Measurements from ENCODE around the gene STXBP4.

The STXBP4 gene

GRCh38 chr17:54971901-54972300 is 3.3 kb downstream of the STXBP4 start:
- DNase-seq (ENCODE audit: low read depth), result no peak

- DNase-seq (ENCODE audit: low read depth), result no peak
Observed at GRCh38 chr17:54972406-54973138, 4.0 kb downstream of the STXBP4 start.

- no peak for DNase-seq (ENCODE audit: low read depth)
Observed at GRCh38 chr17:54974759-54975158, 6.2 kb downstream of the STXBP4 start.

GRCh38 chr17:54976316-54976715 is 7.8 kb downstream of the STXBP4 start:
- no peak for DNase-seq (ENCODE audit: low read depth)

- no peak for DNase-seq (ENCODE audit: low read depth)
Observed at GRCh38 chr17:54977744-54978143, 9.2 kb downstream of the STXBP4 start.

- no peak for DNase-seq (ENCODE audit: low read depth)
Observed at GRCh38 chr17:54979657-54980056, 11.1 kb downstream of the STXBP4 start.

GRCh38 chr17:54980375-54980774 is 11.8 kb downstream of the STXBP4 start:
- DNase-seq (ENCODE audit: low read depth), result no peak

- no peak for DNase-seq (ENCODE audit: low read depth)
Observed at GRCh38 chr17:54982399-54982798, 13.8 kb downstream of the STXBP4 start.

- no peak for DNase-seq (ENCODE audit: low read depth)
Observed at GRCh38 chr17:54983260-54983659, 14.7 kb downstream of the STXBP4 start.

GRCh38 chr17:54985476-54985875 is 16.9 kb downstream of the STXBP4 start:
- no peak for DNase-seq (ENCODE audit: low read depth)

- DNase-seq (ENCODE audit: low read depth), result no peak
Observed at GRCh38 chr17:54990118-54990517, 21.6 kb downstream of the STXBP4 start.

GRCh38 chr17:54991567-54991966 is 23.0 kb downstream of the STXBP4 start:
- DNase-seq (ENCODE audit: low read depth), result no peak

GRCh38 chr17:54992797-54993639 is 24.5 kb downstream of the STXBP4 start:
- DNase-seq (ENCODE audit: low read depth), result no peak

GRCh38 chr17:54996441-54996840 is 27.9 kb downstream of the STXBP4 start:
- no peak for DNase-seq (ENCODE audit: low read depth)

GRCh38 chr17:55002458-55002857 is 33.9 kb downstream of the STXBP4 start:
- DNase-seq (ENCODE audit: low read depth), result no peak

- no peak for DNase-seq (ENCODE audit: low read depth)
Observed at GRCh38 chr17:55004484-55004883, 35.9 kb downstream of the STXBP4 start.

- no peak for DNase-seq (ENCODE audit: low read depth)
Observed at GRCh38 chr17:55005520-55005919, 37.0 kb downstream of the STXBP4 start.

- no peak for DNase-seq (ENCODE audit: low read depth)
Observed at GRCh38 chr17:55023626-55024025, 55.1 kb downstream of the STXBP4 start.

- no peak for DNase-seq (ENCODE audit: low read depth)
Observed at GRCh38 chr17:55037828-55038227, 69.3 kb downstream of the STXBP4 start.

GRCh38 chr17:55038291-55038690 is 69.7 kb downstream of the STXBP4 start:
- no peak for DNase-seq (ENCODE audit: low read depth)

GRCh38 chr17:55040611-55041010 is 72.0 kb downstream of the STXBP4 start:
- no peak for DNase-seq (ENCODE audit: low read depth)

GRCh38 chr17:55053855-55054254 is 85.3 kb downstream of the STXBP4 start:
- DNase-seq (ENCODE audit: low read depth), result no peak

GRCh38 chr17:55054429-55054828 is 85.9 kb downstream of the STXBP4 start:
- no peak for DNase-seq (ENCODE audit: low read depth)
